Motor neuron (in vitro differentiated cells): ENCODE measurements around the gene CDHR3. TPM values are rescaled to one million over a fixed set of nuclear protein-coding genes. Genes with fewer than 3 reads are reported as not detected.

Source experiments
- ATAC-seq, 8 experiments: fragments of 200-7000 bp; cut with Tn5 transposase; replicated peaks in 6 of 8; 2 replicates each; pipeline ENCODE4 v1.8.0; 2021; ENCODE audit warnings: mild to moderate bottlenecking in 8 of 8, moderate library complexity in 8 of 8
- H3K27ac ChIP-seq, 2 donors: fragments of 250-450 bp; sonication (Bioruptor Pico); 2 replicates each; pipeline ENCODE4 v1.9.0; 2021; ENCODE audit warnings: antibody characterized with exemption in 2 of 2, mild to moderate bottlenecking in 2 of 2, moderate library complexity in 1 of 2
- H3K4me1 ChIP-seq, 2 donors: fragments of 250-450 bp; sonication (Bioruptor Pico); replicated peaks in 1 of 2; 2 replicates each; pipeline ENCODE4 v1.6.1; 2021; ENCODE audit warnings: antibody characterized with exemption in 2 of 2, mild to moderate bottlenecking in 2 of 2, moderate library complexity in 1 of 2
- H3K4me3 ChIP-seq, 5 donors: fragments of 250-450 bp; sonication (Bioruptor Pico); 2 replicates each; pipeline ENCODE4 v1.9.0; 2021; ENCODE audit warnings: antibody characterized with exemption in 5 of 5, mild to moderate bottlenecking in 5 of 5, moderate library complexity in 4 of 5
- WGBS, 10 experiments: fragments of 450-650 bp; shearing (Covaris generic); methylation state at CpG; one replicate each; pipeline ENCODE4 v1.0.0; 2022; 5-methylcytosine and 5-hydroxymethylcytosine counted together
- in situ Hi-C, 9 experiments: fragments of 400-800 bp; cut with MboI; loops; one replicate each; pipeline ENCODE4 v1.15.0; 2021; ENCODE audit warnings: low sequenced_read_pairs in 9 of 9, low pct_unique_long_range_greater_than_20kb in 2 of 9; ENCODE audit not compliant: unreplicated experiment in 9 of 9
- total RNA-seq, 8 experiments: library from RNA; unstranded; fragments of 300-600 nt; gene quantifications; 2 replicates each; pipeline versions ENCODE4 v1.2.3 to v1.2.4, GENCODE V29; 2022

Gene CDHR3
- total RNA-seq, 8 experiments from 2014 or later = 0.56 to 31.6 (median 5.8) TPM

DNA sequence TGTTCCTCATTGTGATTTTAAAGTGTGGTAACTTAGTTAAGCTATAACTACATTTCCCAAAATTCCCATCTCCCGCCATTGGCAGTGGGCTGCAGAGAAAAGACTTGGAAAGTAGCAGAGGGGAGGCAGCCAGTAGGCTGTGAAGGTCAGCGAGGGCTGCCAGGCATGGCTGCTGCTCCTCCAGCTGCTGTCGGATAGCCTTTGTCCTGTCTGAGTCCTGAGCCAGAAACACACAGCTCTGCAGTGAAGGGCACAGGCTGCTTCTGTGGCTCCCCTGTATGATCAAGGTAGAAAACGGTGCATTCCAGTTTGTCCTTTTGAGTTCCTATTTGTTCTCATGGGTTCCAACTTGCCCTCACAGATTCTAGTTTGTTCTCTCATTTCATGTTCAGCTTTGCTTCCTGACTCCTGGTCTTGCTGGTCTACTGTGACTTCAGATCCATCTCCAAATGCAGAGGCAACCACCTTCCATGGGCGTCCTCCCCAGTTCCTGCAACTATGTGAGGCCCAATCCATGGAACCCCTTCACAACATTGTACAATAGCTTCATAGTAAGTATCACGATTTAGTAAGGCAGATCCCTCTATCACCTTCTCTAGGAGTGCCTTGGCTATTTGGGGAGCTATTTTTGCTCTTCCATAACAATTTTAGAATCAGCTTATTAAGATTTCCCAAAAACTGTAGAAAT lies 117.4 kb downstream of the CDHR3 start:
- WGBS, 10 experiments = 76 to 100% (median 93%) methylated on average over 1 to 5 of the region's 6 CpGs

GRCh38 chr7:106082087-106082854 lies 119.2 kb downstream of the CDHR3 start:
- in situ Hi-C loops = no loop called here
- Histone ChIP-seq H3K27ac (no peak overlapping the region), H3K4me1 (no peaks in the 10 kb centered on the region), H3K4me3 (no peak overlapping the region)
- WGBS, 10 experiments = 85 to 100% (median 92%) methylated on average over 3 to 18 of the region's 18 CpGs
- no peak for ATAC-seq

More for the DNA sequence above, 117.4 kb downstream of the CDHR3 start:
- in situ Hi-C loops = no loop called here
- Histone ChIP-seq H3K27ac (no peak overlapping the region), H3K4me1 (no peaks in the 10 kb centered on the region), H3K4me3 (no peak overlapping the region)
- no peak for ATAC-seq

Other genes starting within 250 kb of the CDHR3 start
- 10 to 100 TPM in 6 of 8 experiments, 1 to 10 TPM in 2; 6.5 to 23.7 (median 10.6) TPM for gene ATXN7L1, start 86.7 kb upstream of the CDHR3 start, total RNA-seq
- 10 to 100 TPM in 7 of 8 experiments, 1 to 10 TPM in 1; 9.8 to 83.7 (median 23.0) TPM for gene SYPL1, start 149.0 kb downstream of the CDHR3 start, total RNA-seq